B cell (primary cell): ENCODE measurements around the gene GFOD1. TPM values are rescaled to one million over a fixed set of nuclear protein-coding genes. Genes with fewer than 3 reads are reported as not detected.

Source experiments
- ATAC-seq: fragments of 200-7000 bp; cut with Tn5 transposase; one replicate; pipeline ENCODE4 v1.10.0; 2021; ENCODE audit warnings: low read depth, mild to moderate bottlenecking, moderate number of reproducible peaks, moderate library complexity
- CTCF ChIA-PET: fragments of 350-600 bp; sonication (Branson Sonifier 250); formaldehyde crosslinking; loops from one replicate; lab custom pipeline; 2021; ENCODE audit warnings: antibody characterized with exemption, inconsistent platforms; lab: Charles Lee
- POLR2A ChIA-PET: fragments of 350-600 bp; sonication (Branson Sonifier 250); formaldehyde crosslinking; loops from one replicate; lab custom pipeline; 2021; ENCODE audit warnings: antibody characterized with exemption; lab: Charles Lee
- DNase-seq: peaks from one replicate; pipeline ENCODE4 v3.0.0; 2013
- H2AFZ ChIP-seq: 2 replicates; pipeline ENCODE4 v1.6.1; 2012; ENCODE audit warnings: mild to moderate bottlenecking, low read depth, low read length; ENCODE audit not compliant: insufficient read depth, poor library complexity, severe bottlenecking
- H3K27ac ChIP-seq, 2 donors: 1 replicate in 1 of 2; 2 replicates in 1 of 2; pipeline ENCODE4 v1.5.1; 2012 to 2013; ENCODE audit warnings: low read length in 2 of 2, mild to moderate bottlenecking in 2 of 2, moderate library complexity in 1 of 2
- H3K27me3 ChIP-seq, 4 experiments: fragments of 200-600 bp in 1 of 4; sonication (generic) in 1 of 4; replicated peaks in 1 of 4; 1 replicate in 2 of 4; 2 replicates in 2 of 4; pipeline versions ENCODE4 v1.6.1 to v1.7.0; 2013 to 2016; ENCODE audit warnings: low read length in 3 of 4, mild to moderate bottlenecking in 2 of 4, mixed read lengths in 1 of 4, moderate library complexity in 1 of 4; ENCODE audit not compliant: insufficient read depth in 4 of 4, control insufficient read depth in 3 of 4; ENCODE audit errors: control extremely low read depth in 1 of 4
- H3K36me3 ChIP-seq, 2 experiments: replicated peaks in 1 of 2; 1 replicate in 1 of 2; 2 replicates in 1 of 2; pipeline versions ENCODE4 v1.6.1 to v1.7.1; 2013; ENCODE audit warnings: low read length in 1 of 2; ENCODE audit not compliant: insufficient read depth in 2 of 2, control insufficient read depth in 1 of 2; ENCODE audit errors: control extremely low read depth in 1 of 2, extremely low read depth in 1 of 2
- H3K4me1 ChIP-seq, 2 donors: fragments of 200-600 bp in 1 of 2; sonication (generic) in 1 of 2; 1 replicate in 1 of 2; 2 replicates in 1 of 2; pipeline versions ENCODE4 v1.5.1 to v1.6.1; 2013 to 2017; ENCODE audit warnings: low read length in 2 of 2; ENCODE audit not compliant: control insufficient read depth in 2 of 2, insufficient read depth in 2 of 2
- H3K4me2 ChIP-seq: replicated peaks from 2 replicates; pipeline ENCODE3; 2012; ENCODE audit warnings: mild to moderate bottlenecking, low read depth, low read length; ENCODE audit not compliant: poor library complexity, severe bottlenecking
- H3K4me3 ChIP-seq, 5 experiments: fragments of 200-600 bp in 1 of 5; sonication (generic) in 1 of 5; 1 replicate in 3 of 5; 2 replicates in 2 of 5; pipeline versions ENCODE4 v1.5.1 to v1.7.0; 2011 to 2016; ENCODE audit warnings: low read length in 4 of 5, mild to moderate bottlenecking in 4 of 5, low read depth in 2 of 5, control low read depth in 1 of 5, moderate library complexity in 1 of 5; ENCODE audit not compliant: insufficient read depth in 1 of 5; ENCODE audit errors: control extremely low read depth in 1 of 5, extremely low read depth in 1 of 5
- H3K79me2 ChIP-seq: fragments of 200-600 bp; sonication (generic); one replicate; pipeline ENCODE4 v1.6.0; 2016; ENCODE audit warnings: low read length; ENCODE audit not compliant: control insufficient read depth, insufficient read depth
- H3K9ac ChIP-seq: fragments of 200-600 bp; sonication (generic); 2 replicates; pipeline ENCODE4 v1.6.1; 2017; ENCODE audit warnings: mild to moderate bottlenecking, low read length, moderate library complexity
- H3K9me3 ChIP-seq, 3 donors: one replicate each; pipeline versions ENCODE4 v1.6.1 to v1.7.1; 2013; ENCODE audit warnings: low read length in 2 of 3; ENCODE audit not compliant: control insufficient read depth in 2 of 3, insufficient read depth in 1 of 3; ENCODE audit errors: control extremely low read depth in 1 of 3
- H4K20me1 ChIP-seq: 2 replicates; pipeline ENCODE4 v1.6.0; 2012; ENCODE audit warnings: mild to moderate bottlenecking, low read length; ENCODE audit not compliant: insufficient read depth, control insufficient read depth, poor library complexity, severe bottlenecking
- H3K27ac Mint-ChIP-seq: one replicate; pipeline ENCODE4 v1.8.0; 2021; ENCODE audit warnings: mixed read lengths
- H3K27me3 Mint-ChIP-seq: one replicate; pipeline ENCODE4 v1.8.0; 2021; ENCODE audit warnings: mixed read lengths
- H3K4me1 Mint-ChIP-seq: one replicate; pipeline ENCODE4 v1.8.0; 2021; ENCODE audit warnings: mixed read lengths
- H3K4me3 Mint-ChIP-seq: one replicate; pipeline ENCODE4 v1.8.0; 2021; ENCODE audit warnings: mixed read lengths
- H3K9me3 Mint-ChIP-seq: one replicate; pipeline ENCODE4 v1.8.0; 2022; ENCODE audit warnings: mixed read lengths; ENCODE audit not compliant: insufficient read depth
- CTCF ChIP-seq: fragments of 200-600 bp; IDR thresholded peaks from one replicate; pipeline ENCODE4 v1.8.0; 2022; ENCODE audit warnings: antibody characterized with exemption, mild to moderate bottlenecking
- EZH2 ChIP-seq: IDR thresholded peaks from 2 replicates; pipeline ENCODE4 v1.6.1; 2012; ENCODE audit warnings: borderline replicate concordance, low read depth, mild to moderate bottlenecking, moderate library complexity, low read length; ENCODE audit not compliant: insufficient read depth, poor library complexity, severe bottlenecking
- WGBS: methylation state at CpG from one replicate; pipeline ENCODE4 v1.1.5; 2013; ENCODE audit warnings: missing lambda C conversion rate; ENCODE audit not compliant: insufficient coverage; 5-methylcytosine and 5-hydroxymethylcytosine counted together
- intact Hi-C: fragments of 100-400 bp; cut with micrococcal nuclease; formaldehyde crosslinking; loops from one replicate; pipeline ENCODE4 v1.10.0; 2022
- polyA plus RNA-seq: library from polyadenylated mRNA; depleted of rRNA; stranded (reverse); fragments of >200 nt; gene quantifications from 2 replicates; pipeline ENCODE4 v1.2.3, GENCODE V29; 2012
- total RNA-seq, 2 donors: library from RNA; stranded (reverse); fragments of 120-200 nt in 1 of 2; gene quantifications; 1 replicate in 1 of 2; 2 replicates in 1 of 2; pipeline versions ENCODE4 v1.2.3 to v1.2.4, GENCODE V29; 2013 to 2022

Gene GFOD1
- total and polyA plus RNA-seq, 2 donors (not counting 1 experiment from before 2014, with no cell fraction given), result 8.3 to 42.4 TPM

GRCh38 chr6:13373919-13374318 is 113.5 kb downstream of the GFOD1 start:
- ATAC-seq, result no peak
- Histone ChIP-seq H3K27ac (no peak overlapping the region), H3K4me1 (peaks cover 21 to 35% of the 10 kb centered on the region in 2 donors), H3K9ac (no peak overlapping the region), H3K9me3 (no peaks in the 10 kb centered on the region), H3K4me3 (no peak overlapping the region), H3K79me2 (peaks cover 23% of the 10 kb centered on the region), H3K27me3 (no peaks in the 10 kb centered on the region), H2AFZ (no peak overlapping the region), H4K20me1 (no peaks in the 10 kb centered on the region), H3K36me3 (peaks cover 0 to 2% of the 10 kb centered on the region in 2 experiments), H3K4me2 (no peak overlapping the region)
- ChIA-PET CTCF (interaction anchor here (0.9 kb wide), 1 partner anchor 15 kb away, joined by 3 read pairs; no protein-coding TSS in a partner anchor), POLR2A (no interaction called here)
- H3K9me3 Mint-ChIP-seq, result no peaks in the 10 kb centered on the region
- TF ChIP-seq EZH2, result no peak
- no peak for TF ChIP-seq CTCF
- H3K27ac Mint-ChIP-seq, result no peak overlapping the region
- 78% methylated on average over 1 of the region's 1 CpG for WGBS
- H3K27me3 Mint-ChIP-seq, result no peaks in the 10 kb centered on the region
- H3K4me3 Mint-ChIP-seq, result no peak overlapping the region
- no peak for DNase-seq
- intact Hi-C loops, result no loop called here
- peaks cover 52% of the 10 kb centered on the region for H3K4me1 Mint-ChIP-seq

- intact Hi-C loops, result no loop called here
- no peak overlapping the region for H3K27ac Mint-ChIP-seq
These were observed 113.9 kb downstream of the GFOD1 start for GRCh38 chr6:13373488-13373886.

More at GRCh38 chr6:13373488-13373886, 113.9 kb downstream of the GFOD1 start:
- CTCF ChIA-PET, result interaction anchor here (0.6 to 0.9 kb wide), 2 partner anchors 14 to 153 kb away, joined by 3 read pairs; no protein-coding TSS in a partner anchor
- peaks cover 0 to 2% of the 10 kb centered on the region in 2 experiments for H3K36me3 ChIP-seq
- no peaks in the 10 kb centered on the region for H4K20me1 ChIP-seq
- H3K27me3 ChIP-seq, result no peaks in the 10 kb centered on the region
- no peak overlapping the region for H3K27ac ChIP-seq
- TF ChIP-seq CTCF (no peak), EZH2 (no peak)
- H3K79me2 ChIP-seq, result peaks cover 19% of the 10 kb centered on the region
- H3K4me1 ChIP-seq, result peaks cover 20 to 34% of the 10 kb centered on the region in 2 donors
- DNase-seq (no peak), ATAC-seq (no peak)
- H3K4me3 Mint-ChIP-seq, result no peak overlapping the region
- no peak overlapping the region for H3K4me2 ChIP-seq
- H3K4me1 Mint-ChIP-seq, result peaks cover 52% of the 10 kb centered on the region
- 100% methylated on average over 1 of the region's 1 CpG for WGBS
- H3K27me3 Mint-ChIP-seq, result no peaks in the 10 kb centered on the region
- H3K9me3 ChIP-seq, result no peaks in the 10 kb centered on the region
- no peaks in the 10 kb centered on the region for H3K9me3 Mint-ChIP-seq
- no peak overlapping the region for H2AFZ ChIP-seq
- no peak overlapping the region for H3K4me3 ChIP-seq
- POLR2A ChIA-PET, result no interaction called here
- H3K9ac ChIP-seq, result no peak overlapping the region
